Fibroblast of lung (primary cell): ENCODE data around the gene SRGAP2B.
"Not testable (repeated sequence)": the region's sequence is repeated elsewhere in the genome, so short reads cannot be mapped to it uniquely, and the experiment has no call there.

Experiments used
- EZH2 ChIP-seq: IDR thresholded peaks from 2 replicates; pipeline ENCODE4 v1.5.1; 2012; ENCODE audit warnings: low read length, control low read depth, mild to moderate bottlenecking; ENCODE audit errors: missing control alignments
- TF ChIP-seq, protein P1 (sequence below), 2 donors: IDR thresholded peaks in 1 of 2; conservative IDR thresholded peaks in 1 of 2; 1 replicate in 1 of 2; 2 replicates in 1 of 2; pipeline ENCODE4 v1.5.1; 2011 to 2012; ENCODE audit warnings: low read length in 2 of 2, control low read depth in 1 of 2, inconsistent platforms in 1 of 2, low read depth in 1 of 2, mild to moderate bottlenecking in 1 of 2

DNA sequence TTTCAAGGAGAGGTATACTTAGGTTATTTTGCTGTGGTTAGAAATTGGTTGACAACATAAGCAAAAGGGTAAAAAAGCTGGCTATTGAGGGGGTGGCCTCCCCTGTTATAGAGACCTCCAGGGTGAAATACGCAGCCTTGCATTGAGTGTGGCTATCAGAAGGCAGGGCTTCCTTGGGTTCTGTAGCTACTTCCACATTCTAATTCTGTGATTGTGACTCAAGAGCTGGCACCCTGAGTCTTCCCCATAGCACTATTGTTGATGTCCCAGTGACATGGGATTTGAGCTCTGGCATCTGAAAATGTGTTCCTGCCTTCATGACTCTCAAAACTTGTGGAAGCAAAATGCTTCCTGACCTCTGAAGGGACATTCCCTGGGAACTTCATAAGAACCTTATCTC, 39.3 kb upstream of the SRGAP2B start:
- TF ChIP-seq, protein P1, sequence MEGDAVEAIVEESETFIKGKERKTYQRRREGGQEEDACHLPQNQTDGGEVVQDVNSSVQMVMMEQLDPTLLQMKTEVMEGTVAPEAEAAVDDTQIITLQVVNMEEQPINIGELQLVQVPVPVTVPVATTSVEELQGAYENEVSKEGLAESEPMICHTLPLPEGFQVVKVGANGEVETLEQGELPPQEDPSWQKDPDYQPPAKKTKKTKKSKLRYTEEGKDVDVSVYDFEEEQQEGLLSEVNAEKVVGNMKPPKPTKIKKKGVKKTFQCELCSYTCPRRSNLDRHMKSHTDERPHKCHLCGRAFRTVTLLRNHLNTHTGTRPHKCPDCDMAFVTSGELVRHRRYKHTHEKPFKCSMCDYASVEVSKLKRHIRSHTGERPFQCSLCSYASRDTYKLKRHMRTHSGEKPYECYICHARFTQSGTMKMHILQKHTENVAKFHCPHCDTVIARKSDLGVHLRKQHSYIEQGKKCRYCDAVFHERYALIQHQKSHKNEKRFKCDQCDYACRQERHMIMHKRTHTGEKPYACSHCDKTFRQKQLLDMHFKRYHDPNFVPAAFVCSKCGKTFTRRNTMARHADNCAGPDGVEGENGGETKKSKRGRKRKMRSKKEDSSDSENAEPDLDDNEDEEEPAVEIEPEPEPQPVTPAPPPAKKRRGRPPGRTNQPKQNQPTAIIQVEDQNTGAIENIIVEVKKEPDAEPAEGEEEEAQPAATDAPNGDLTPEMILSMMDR (conservative IDR thresholded peaks at IDR 0.05 in 1 of 2, IDR thresholded peaks at IDR 0.05 in 1 of 2; ENCODE audit: low read depth in 1 of 2, low read length in 2 of 2), result not testable (repeated sequence)
- TF ChIP-seq EZH2, result not testable (repeated sequence)
